ENCODE data around the gene RPS15.

Gene RPS15

DNA sequence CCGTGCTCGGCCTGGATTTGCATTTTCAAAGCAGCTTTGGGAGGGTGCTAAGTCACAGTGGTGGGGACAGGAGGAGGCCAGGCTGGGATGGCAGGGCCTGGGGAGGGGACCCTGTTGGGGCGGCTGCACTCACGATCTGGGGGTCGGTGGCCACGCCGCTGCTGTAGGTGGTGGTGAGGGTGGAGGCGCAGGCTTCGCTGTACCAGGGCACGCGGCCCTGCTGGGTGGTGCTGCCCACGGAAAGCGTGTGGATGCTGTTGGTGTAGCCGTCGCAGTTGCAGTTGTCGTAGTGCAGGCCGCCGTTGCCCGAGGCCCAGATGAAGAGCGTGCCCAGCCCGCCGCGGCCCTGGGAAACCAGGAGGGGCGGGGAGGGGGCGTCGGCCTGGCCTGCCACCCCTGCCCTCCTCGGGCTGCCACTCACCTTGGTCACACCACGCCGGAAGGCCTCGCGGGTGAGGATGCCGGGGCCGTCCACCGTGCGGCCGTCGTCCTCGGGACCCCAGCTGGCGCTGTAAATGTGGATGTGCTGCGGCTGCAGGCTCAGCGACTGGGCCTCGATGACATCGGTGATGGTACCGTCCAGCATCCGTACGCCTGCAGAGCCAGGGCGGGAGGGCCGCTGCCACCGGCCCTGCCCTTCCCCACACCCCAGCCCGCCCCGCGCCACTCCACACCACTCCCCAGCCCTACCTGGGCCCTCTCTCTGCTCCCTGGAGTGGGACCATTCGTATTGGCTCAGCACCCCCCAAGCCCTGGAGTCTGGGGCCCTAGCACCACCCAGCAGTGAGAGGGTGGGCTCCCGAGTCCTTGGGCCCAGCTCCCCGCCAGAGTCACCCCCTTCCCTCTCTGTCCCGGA, 48.8 kb downstream of the RPS15 start:
- DNase-seq (ENCODE audit: low spot score) = no peak

- DNase-seq (ENCODE audit: low spot score) = no peak
Measured at GRCh38 chr19:1487576-1488281, 49.5 kb downstream of the RPS15 start.

DNA sequence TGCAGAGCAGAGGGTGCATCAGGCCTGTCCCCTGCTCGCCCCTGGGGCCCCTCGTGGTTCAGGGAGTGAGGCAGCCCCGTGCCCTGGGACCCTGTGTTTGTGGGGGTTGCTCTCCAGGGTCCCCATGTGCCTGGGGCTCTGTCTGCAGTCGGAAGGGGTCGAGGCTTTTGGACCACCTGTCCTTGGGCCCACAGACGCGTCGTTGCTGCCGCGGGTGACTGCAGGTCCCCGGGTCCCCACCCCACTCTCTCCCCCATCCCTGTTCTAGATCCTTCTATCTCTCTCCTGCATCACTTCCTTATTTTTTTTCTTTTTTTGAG, 50.0 kb downstream of the RPS15 start:
- DNase-seq (ENCODE audit: low spot score) = no peak

DNA sequence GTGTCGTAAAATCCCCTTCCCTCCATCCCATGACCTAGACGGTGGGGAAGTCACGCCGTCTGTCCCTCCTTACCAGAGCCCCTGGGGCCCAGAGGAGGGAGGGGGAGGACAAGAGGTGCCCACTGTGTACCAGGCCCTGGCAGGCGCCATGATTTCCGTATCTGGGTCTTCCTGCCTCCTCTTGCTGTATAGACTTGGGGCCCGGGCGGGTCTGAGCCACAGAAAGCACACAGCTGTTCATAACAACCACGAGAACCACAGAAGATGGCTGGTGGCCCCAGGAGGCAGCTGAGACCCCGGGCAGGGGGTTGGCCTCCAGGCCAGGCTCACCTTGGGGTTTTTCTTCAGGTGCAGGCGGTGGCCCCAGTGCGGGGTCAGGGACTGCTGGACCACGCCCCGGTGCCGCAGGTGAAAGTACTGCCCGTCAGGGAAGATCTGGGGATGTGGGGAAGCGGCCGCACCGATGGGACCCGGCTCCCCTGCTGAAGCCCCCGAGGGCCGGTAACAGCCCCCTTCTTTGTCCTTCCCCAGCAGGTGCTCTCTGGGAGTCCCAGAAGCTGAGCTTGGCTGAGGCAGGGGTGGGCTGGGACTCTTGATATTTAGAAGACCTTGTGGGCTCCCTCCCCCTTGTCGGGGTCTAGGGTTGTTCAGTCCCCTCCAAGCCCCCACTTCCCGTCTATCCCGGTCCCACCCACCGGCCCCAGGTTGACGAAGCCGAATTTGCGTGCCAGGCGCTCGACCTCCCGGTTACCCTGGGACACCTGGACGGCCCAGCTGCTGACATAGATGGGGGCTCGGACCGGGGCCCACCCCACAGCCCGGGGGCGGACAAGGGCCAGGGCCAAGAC, 51.5 kb downstream of the RPS15 start:
- no peak for DNase-seq (ENCODE audit: low spot score)

Data from globus pallidus (tissue), 1 donor.